AML-193 (cell line): Measurements from ENCODE around the gene EPB41L3.

Experiments used
- DNase-seq, 2 experiments: peaks; one replicate each; lab custom pipeline; 2025; lab: John Stamatoyannopoulos, UW

The EPB41L3 gene

GRCh38 chr18:5413447-5413846, 130.3 kb downstream of the EPB41L3 start:
- no peak for DNase-seq

- no peak for DNase-seq
Measured at GRCh38 chr18:5410582-5410981, 133.2 kb downstream of the EPB41L3 start.

GRCh38 chr18:5398269-5398668, 145.5 kb downstream of the EPB41L3 start:
- DNase-seq = no peak

GRCh38 chr18:5397102-5397501, 146.7 kb downstream of the EPB41L3 start:
- DNase-seq = no peak

- no peak for DNase-seq
Measured at GRCh38 chr18:5395860-5396448, 147.8 kb downstream of the EPB41L3 start.

GRCh38 chr18:5393779-5394178, 150.0 kb downstream of the EPB41L3 start:
- no peak for DNase-seq

GRCh38 chr18:5391409-5391808, 152.4 kb downstream of the EPB41L3 start:
- DNase-seq = no peak

GRCh38 chr18:5389356-5389755, 154.4 kb downstream of the EPB41L3 start:
- DNase-seq = no peak

- DNase-seq = no peak
Measured at GRCh38 chr18:5388896-5389295, 154.9 kb downstream of the EPB41L3 start.

- no peak for DNase-seq
Measured at GRCh38 chr18:5380586-5380985, 163.2 kb downstream of the EPB41L3 start.

- no peak for DNase-seq
Measured at GRCh38 chr18:5376986-5377385, 166.8 kb downstream of the EPB41L3 start.

GRCh38 chr18:5370332-5370731, 173.5 kb downstream of the EPB41L3 start:
- DNase-seq = no peak

GRCh38 chr18:5369513-5369912, 174.3 kb downstream of the EPB41L3 start:
- no peak for DNase-seq

- no peak for DNase-seq
Measured at GRCh38 chr18:5365443-5365842, 178.4 kb downstream of the EPB41L3 start.

- no peak for DNase-seq
Measured at GRCh38 chr18:5350636-5351035, 193.2 kb downstream of the EPB41L3 start.
